Neural cell (in vitro differentiated cells): ENCODE results near the gene AKR1C3. TPM values are rescaled to one million over a fixed set of nuclear protein-coding genes. Genes with fewer than 3 reads are reported as not detected.
"Not testable (repeated sequence)": the region's sequence is repeated elsewhere in the genome, so short reads cannot be mapped to it uniquely, and the experiment has no call there.

ENCODE experiments used
- H2AFZ ChIP-seq: fragments of 200-600, 300-800 bp; sonication (generic), shearing (Covaris generic); 2 replicates; pipeline ENCODE4 v1.6.0; 2014; ENCODE audit warnings: low read depth, mild to moderate bottlenecking, antibody characterized with exemption, low read length, moderate library complexity
- H3F3A ChIP-seq: fragments of 200-600 bp; shearing (Covaris generic); 2 replicates; pipeline ENCODE4 v1.6.1; 2016; ENCODE audit warnings: mild to moderate bottlenecking, moderate library complexity, mixed read lengths, antibody characterized with exemption, low read length; ENCODE audit not compliant: insufficient read depth, poor library complexity, severe bottlenecking
- H3K27ac ChIP-seq: fragments of 200-600, 300-800 bp; sonication (generic), shearing (Covaris generic); 2 replicates; pipeline ENCODE4 v1.5.1; 2014; ENCODE audit warnings: mild to moderate bottlenecking, low read length, moderate library complexity
- H3K27me3 ChIP-seq: fragments of 300-800, 200-600 bp; sonication (generic), shearing (Covaris generic); 2 replicates; pipeline ENCODE4 v1.6.0; 2014; ENCODE audit warnings: mild to moderate bottlenecking, low read depth, low read length, moderate library complexity; ENCODE audit not compliant: insufficient read depth
- H3K36me3 ChIP-seq: fragments of 300-800, 200-600 bp; sonication (generic), shearing (Covaris generic); 2 replicates; pipeline ENCODE4 v1.5.1; 2014; ENCODE audit warnings: mild to moderate bottlenecking, antibody characterized with exemption, low read length, moderate library complexity; ENCODE audit not compliant: insufficient read depth
- H3K4me2 ChIP-seq: fragments of 300-800, 200-600 bp; sonication (generic), shearing (Covaris generic); 2 replicates; pipeline ENCODE4 v1.6.0; 2014; ENCODE audit warnings: mild to moderate bottlenecking, low read length
- H3K4me3 ChIP-seq: fragments of 300-800, 200-600 bp; sonication (generic), shearing (Covaris generic); 2 replicates; pipeline ENCODE4 v1.5.1; 2014; ENCODE audit warnings: mild to moderate bottlenecking, low read length, moderate library complexity
- H3K79me2 ChIP-seq: fragments of 200-600 bp; shearing (Covaris generic); replicated peaks from 2 replicates; pipeline ENCODE4 v1.6.0; 2014; ENCODE audit warnings: mild to moderate bottlenecking, low read length, moderate library complexity; ENCODE audit not compliant: insufficient read depth
- H3K9ac ChIP-seq: fragments of 300-800, 200-600 bp; sonication (generic), shearing (Covaris generic); 2 replicates; pipeline ENCODE4 v1.6.1; 2016; ENCODE audit warnings: mild to moderate bottlenecking, low read length, mixed read lengths
- H3K9me2 ChIP-seq: fragments of 200-600 bp; shearing (Covaris generic); 2 replicates; pipeline ENCODE4 v1.6.1; 2016; ENCODE audit warnings: mild to moderate bottlenecking, low read length, mixed read lengths; ENCODE audit not compliant: insufficient read depth
- H3K9me3 ChIP-seq: fragments of 200-600, 300-800 bp; sonication (generic), shearing (Covaris generic); 2 replicates; pipeline ENCODE4 v1.6.1; 2016; ENCODE audit warnings: mild to moderate bottlenecking, mixed run types, low read length, moderate library complexity, mixed read lengths
- H4K20me1 ChIP-seq: fragments of 200-600 bp; shearing (Covaris generic); 2 replicates; pipeline ENCODE4 v1.6.1; 2016; ENCODE audit warnings: mild to moderate bottlenecking, mixed run types; ENCODE audit not compliant: insufficient read depth
- CTCF ChIP-seq: fragments of 450-650 bp; IDR thresholded peaks from 2 replicates; pipeline ENCODE4 v1.5.1; 2014; ENCODE audit warnings: antibody characterized with exemption, mild to moderate bottlenecking, moderate library complexity; ENCODE audit not compliant: poor library complexity, severe bottlenecking
- EP300 ChIP-seq: fragments of 450-650 bp; conservative IDR thresholded peaks from 2 replicates; pipeline ENCODE4 v1.6.1; 2014; ENCODE audit warnings: antibody characterized with exemption, mild to moderate bottlenecking, moderate library complexity; ENCODE audit not compliant: poor library complexity, severe bottlenecking
- EZH2 ChIP-seq: fragments of 200-600, 300-800 bp; shearing (Covaris generic), sonication (generic); IDR thresholded peaks from 2 replicates; pipeline ENCODE4 v1.6.1; 2014; ENCODE audit warnings: antibody characterized with exemption, low read length, borderline replicate concordance, mild to moderate bottlenecking; ENCODE audit not compliant: insufficient read depth, poor library complexity, severe bottlenecking
- MXI1 ChIP-seq: fragments of 450-650 bp; conservative IDR thresholded peaks from 2 replicates; pipeline ENCODE4 v1.6.1; 2014; ENCODE audit warnings: antibody characterized with exemption, mild to moderate bottlenecking; ENCODE audit not compliant: poor library complexity, severe bottlenecking
- POLR2AphosphoS5 ChIP-seq: IDR thresholded peaks from 2 replicates; pipeline ENCODE4 v1.6.1; 2012
- RAD21 ChIP-seq: fragments of 450-650 bp; conservative IDR thresholded peaks from 2 replicates; pipeline ENCODE4 v1.6.1; 2014; ENCODE audit warnings: antibody characterized with exemption, mild to moderate bottlenecking, moderate library complexity
- REST ChIP-seq: IDR thresholded peaks from 2 replicates; pipeline ENCODE4 v1.6.1; 2012; ENCODE audit warnings: borderline replicate concordance
- SMC3 ChIP-seq: fragments of 450-650 bp; conservative IDR thresholded peaks from 2 replicates; pipeline ENCODE4 v1.6.1; 2014; ENCODE audit warnings: antibody characterized with exemption, mild to moderate bottlenecking, moderate library complexity; ENCODE audit not compliant: poor library complexity
- TAF1 ChIP-seq: IDR thresholded peaks from 2 replicates; pipeline ENCODE4 v1.6.1; 2012; ENCODE audit warnings: low read depth
- polyA plus RNA-seq: library from polyadenylated mRNA; depleted of rRNA; stranded (reverse); fragments of >200 nt; gene quantifications from 2 replicates; pipeline ENCODE4 v1.2.3, GENCODE V29; 2014

The AKR1C3 gene
- polyA plus RNA-seq, 1 donor from 2014 or later, result 2.7 TPM

- no peaks in the 10 kb centered on the region for H3F3A ChIP-seq
- H3K9me2 ChIP-seq, result no peaks in the 10 kb centered on the region
- no peaks in the 10 kb centered on the region for H4K20me1 ChIP-seq
- no peaks in the 10 kb centered on the region for H3K36me3 ChIP-seq
- no peak overlapping the region for H2AFZ ChIP-seq
- TF ChIP-seq EP300 (no peak), REST (no peak)
- no peak overlapping the region for H3K9ac ChIP-seq
- no peaks in the 10 kb centered on the region for H3K9me3 ChIP-seq
- H3K4me2 ChIP-seq, result no peak overlapping the region
- H3K27me3 ChIP-seq, result no peaks in the 10 kb centered on the region
- no peak overlapping the region for H3K27ac ChIP-seq
- H3K79me2 ChIP-seq, result no peaks in the 10 kb centered on the region
- H3K4me3 ChIP-seq, result no peak overlapping the region
Measured at GRCh38 chr10:5046410-5046809, 47.8 kb upstream of the AKR1C3 start.

- not testable (repeated sequence) for H3K27ac ChIP-seq, H3K27me3 ChIP-seq, H3K4me3 ChIP-seq, H3F3A ChIP-seq, H2AFZ ChIP-seq, H3K9ac ChIP-seq, H3K4me2 ChIP-seq, H3K9me2 ChIP-seq, H3K9me3 ChIP-seq, H3K36me3 ChIP-seq, H3K79me2 ChIP-seq, H4K20me1 ChIP-seq
Measured at GRCh38 chr10:5047055-5047454, 47.2 kb upstream of the AKR1C3 start.

- Histone ChIP-seq H3K9me3 (no peaks in the 10 kb centered on the region), H3K9me2 (no peaks in the 10 kb centered on the region), H3K9ac (no peak overlapping the region), H3K79me2 (no peaks in the 10 kb centered on the region), H3K4me2 (no peak overlapping the region), H4K20me1 (no peaks in the 10 kb centered on the region), H3F3A (no peaks in the 10 kb centered on the region), H3K36me3 (no peaks in the 10 kb centered on the region), H3K27ac (no peak overlapping the region), H3K4me3 (no peak overlapping the region), H2AFZ (no peak overlapping the region), H3K27me3 (no peaks in the 10 kb centered on the region)
- no peak for TF ChIP-seq CTCF
- TF ChIP-seq REST, result no peak
- no peak for TF ChIP-seq SMC3
- no peak for TF ChIP-seq EZH2
- TF ChIP-seq POLR2AphosphoS5, result no peak
- TF ChIP-seq MXI1, result no peak
- TF ChIP-seq RAD21, result no peak
- TF ChIP-seq EP300, result no peak
- no peak for TF ChIP-seq TAF1
Measured at GRCh38 chr10:5047912-5048628, 46.1 kb upstream of the AKR1C3 start.

- H3K9ac ChIP-seq, H4K20me1 ChIP-seq, H3K9me3 ChIP-seq, H3F3A ChIP-seq, H3K4me3 ChIP-seq, H2AFZ ChIP-seq, H3K27ac ChIP-seq, H3K9me2 ChIP-seq, H3K79me2 ChIP-seq, H3K4me2 ChIP-seq, H3K36me3 ChIP-seq, H3K27me3 ChIP-seq: not testable (repeated sequence)
Measured at GRCh38 chr10:5052951-5053500, 41.2 kb upstream of the AKR1C3 start.
